Mesothelial cell of epicardium (in vitro differentiated cells): ENCODE data around the gene TBCD. TPM values are rescaled to one million over a fixed set of nuclear protein-coding genes. Genes with fewer than 3 reads are reported as not detected.
"Not testable (repeated sequence)": the region's sequence is repeated elsewhere in the genome, so short reads cannot be mapped to it uniquely, and the experiment has no call there.

ENCODE experiments used
- DNase-seq, 2 experiments: peaks; one replicate each; pipeline ENCODE4 v3.0.0; 2021; ENCODE audit warnings: low spot score in 2 of 2; ENCODE audit not compliant: unreplicated experiment in 2 of 2
- H3K27ac Mint-ChIP-seq: 2 replicates; pipeline ENCODE4 v1.8.0; 2021; ENCODE audit warnings: mixed read lengths
- H3K27me3 Mint-ChIP-seq: 2 replicates; pipeline ENCODE4 v1.8.0; 2021; ENCODE audit warnings: low read depth, mixed read lengths
- H3K36me3 Mint-ChIP-seq: 2 replicates; pipeline ENCODE4 v1.8.0; 2021; ENCODE audit warnings: mixed read lengths
- H3K4me1 Mint-ChIP-seq: 2 replicates; pipeline ENCODE4 v1.8.0; 2021; ENCODE audit warnings: mixed read lengths
- H3K4me3 Mint-ChIP-seq: 2 replicates; pipeline ENCODE4 v1.8.0; 2021; ENCODE audit warnings: mild to moderate bottlenecking, moderate library complexity, mixed read lengths
- H3K9me3 Mint-ChIP-seq: 2 replicates; pipeline ENCODE4 v1.8.0; 2021; ENCODE audit warnings: mixed read lengths
- total RNA-seq: library from RNA; stranded (reverse); gene quantifications from 3 replicates; pipeline ENCODE4 v1.2.1, GENCODE V29; 2021
- TF ChIP-seq, protein P1 (sequence below): fragments of 200-600 bp; sonication (generic); IDR thresholded peaks from one replicate; pipeline ENCODE4 v1.5.0; 2021; ENCODE audit warnings: antibody characterized with exemption; ENCODE audit not compliant: unreplicated experiment

TBCD gene
- total RNA-seq, 1 donor from 2014 or later, result 117 TPM

DNA sequence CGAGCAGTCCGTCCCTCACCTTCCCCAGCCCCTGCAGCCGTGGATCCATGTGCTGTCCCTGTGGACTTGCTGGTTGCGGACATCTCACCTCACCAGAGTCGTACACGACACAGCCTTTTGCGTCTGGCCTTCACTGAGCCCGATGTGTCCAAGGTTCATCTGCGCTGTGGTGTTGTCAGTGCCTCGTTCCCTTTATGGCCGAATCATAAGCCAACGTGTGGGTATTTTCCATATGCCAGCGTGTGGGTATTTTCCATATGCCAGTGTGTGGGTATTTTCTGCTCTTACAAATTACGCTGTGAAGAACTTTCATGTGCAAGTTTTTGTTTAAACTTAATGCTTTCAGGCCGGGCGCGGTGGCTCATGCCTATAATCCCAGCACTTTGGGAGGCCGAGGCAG is 31.6 kb downstream of the TBCD start:
- Mint-ChIP-seq H3K27ac (no peak overlapping the region), H3K27me3 (no peaks in the 10 kb centered on the region), H3K36me3 (peaks cover 2% of the 10 kb centered on the region), H3K9me3 (no peaks in the 10 kb centered on the region), H3K4me3 (no peak overlapping the region), H3K4me1 (peaks cover 5% of the 10 kb centered on the region)
- TF ChIP-seq, protein P1, sequence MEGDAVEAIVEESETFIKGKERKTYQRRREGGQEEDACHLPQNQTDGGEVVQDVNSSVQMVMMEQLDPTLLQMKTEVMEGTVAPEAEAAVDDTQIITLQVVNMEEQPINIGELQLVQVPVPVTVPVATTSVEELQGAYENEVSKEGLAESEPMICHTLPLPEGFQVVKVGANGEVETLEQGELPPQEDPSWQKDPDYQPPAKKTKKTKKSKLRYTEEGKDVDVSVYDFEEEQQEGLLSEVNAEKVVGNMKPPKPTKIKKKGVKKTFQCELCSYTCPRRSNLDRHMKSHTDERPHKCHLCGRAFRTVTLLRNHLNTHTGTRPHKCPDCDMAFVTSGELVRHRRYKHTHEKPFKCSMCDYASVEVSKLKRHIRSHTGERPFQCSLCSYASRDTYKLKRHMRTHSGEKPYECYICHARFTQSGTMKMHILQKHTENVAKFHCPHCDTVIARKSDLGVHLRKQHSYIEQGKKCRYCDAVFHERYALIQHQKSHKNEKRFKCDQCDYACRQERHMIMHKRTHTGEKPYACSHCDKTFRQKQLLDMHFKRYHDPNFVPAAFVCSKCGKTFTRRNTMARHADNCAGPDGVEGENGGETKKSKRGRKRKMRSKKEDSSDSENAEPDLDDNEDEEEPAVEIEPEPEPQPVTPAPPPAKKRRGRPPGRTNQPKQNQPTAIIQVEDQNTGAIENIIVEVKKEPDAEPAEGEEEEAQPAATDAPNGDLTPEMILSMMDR, result no peak
- no peak for DNase-seq

DNA sequence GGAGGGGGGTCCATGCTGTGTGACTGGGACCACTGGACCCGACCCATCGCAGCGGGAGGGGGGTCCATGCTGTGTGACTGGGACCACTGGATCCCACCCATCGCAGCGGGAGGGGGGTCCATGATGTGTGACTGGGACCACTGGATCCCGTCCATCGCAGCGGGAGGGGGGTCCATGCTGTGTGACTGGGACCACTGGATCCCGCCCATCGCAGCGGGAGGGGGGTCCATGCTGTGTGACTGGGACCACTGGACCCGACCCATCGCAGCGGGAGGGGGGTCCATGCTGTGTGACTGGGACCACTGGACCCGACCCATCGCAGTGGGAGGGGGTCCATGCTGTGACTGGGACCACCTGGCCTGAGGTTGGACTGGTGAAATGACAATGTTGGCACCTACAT is 33.7 kb downstream of the TBCD start:
- DNase-seq, H3K27me3 Mint-ChIP-seq, H3K36me3 Mint-ChIP-seq, H3K4me1 Mint-ChIP-seq, H3K4me3 Mint-ChIP-seq, H3K9me3 Mint-ChIP-seq, H3K27ac Mint-ChIP-seq: not testable (repeated sequence)

DNA sequence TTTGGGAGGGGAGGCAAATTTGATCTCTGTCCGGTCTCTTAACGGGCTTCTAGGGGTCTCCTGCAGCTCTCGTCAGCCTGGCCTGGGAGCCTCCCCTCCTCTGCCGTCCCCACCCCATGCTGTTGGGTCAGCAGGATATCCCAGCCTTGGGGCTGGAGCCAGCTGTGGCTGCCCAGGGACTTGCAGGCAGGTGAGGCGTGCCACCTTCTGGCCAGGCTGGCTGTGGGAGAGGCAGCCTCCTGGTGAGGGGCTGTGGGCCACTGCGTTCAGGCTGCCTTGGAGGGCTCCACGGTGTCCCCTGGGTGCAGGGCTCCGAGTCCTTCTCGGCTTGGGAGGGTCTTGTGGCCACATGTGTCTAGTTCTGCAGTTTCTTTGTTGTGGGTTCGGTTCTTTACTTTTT is 34.6 kb downstream of the TBCD start:
- TF ChIP-seq, protein P1, result no peak

DNA sequence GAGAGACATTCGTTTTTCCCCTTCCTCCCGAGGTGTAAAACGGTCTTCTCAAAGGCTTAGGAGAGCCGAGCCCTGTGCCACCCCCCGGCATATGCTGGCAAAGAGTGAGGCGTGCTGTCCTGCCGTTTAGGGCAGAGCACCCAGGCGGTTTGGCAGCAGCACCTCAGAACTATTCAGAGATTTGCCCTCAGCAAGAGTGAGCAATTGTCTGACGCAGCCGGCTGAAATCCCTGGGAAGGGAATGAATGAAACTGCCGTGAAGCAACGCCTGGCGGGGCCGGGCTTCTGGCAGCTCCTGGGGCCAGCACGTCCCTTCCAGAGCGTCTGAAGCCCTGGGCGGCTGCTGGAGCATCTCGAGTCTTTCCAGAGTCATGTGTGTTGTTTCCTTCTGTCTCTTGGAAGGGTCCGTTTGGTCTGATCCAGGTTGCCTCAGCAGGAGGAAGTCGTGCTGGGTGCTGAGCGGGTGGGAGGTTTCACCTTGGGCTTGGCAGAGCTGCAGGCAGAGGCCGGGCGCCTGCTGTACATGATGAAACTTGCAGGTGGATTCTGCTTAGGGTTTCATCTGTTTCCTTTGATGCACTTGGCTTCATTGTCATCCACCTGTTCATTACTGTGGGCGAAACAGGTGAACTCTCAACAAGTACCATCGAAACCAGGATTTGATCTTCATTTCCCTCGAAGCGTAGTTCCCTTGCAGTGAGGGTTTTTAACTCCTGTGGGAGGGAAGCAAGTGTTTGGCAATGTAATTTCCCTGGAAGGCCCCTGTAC is 35.4 kb downstream of the TBCD start:
- H3K27me3 Mint-ChIP-seq, result no peaks in the 10 kb centered on the region
- H3K4me1 Mint-ChIP-seq, result peaks cover 3% of the 10 kb centered on the region
- TF ChIP-seq, protein P1, result no peak
- no peak for DNase-seq
- no peak overlapping the region for H3K4me3 Mint-ChIP-seq
- H3K27ac Mint-ChIP-seq, result peak overlapping the region; percentile 76
- H3K36me3 Mint-ChIP-seq, result peaks cover 2% of the 10 kb centered on the region
- no peaks in the 10 kb centered on the region for H3K9me3 Mint-ChIP-seq

More for the DNA sequence above, 34.6 kb downstream of the TBCD start:
- Mint-ChIP-seq H3K4me3 (no peak overlapping the region), H3K27me3 (no peaks in the 10 kb centered on the region), H3K27ac (no peak overlapping the region), H3K4me1 (peaks cover 7% of the 10 kb centered on the region), H3K36me3 (peaks cover 2% of the 10 kb centered on the region), H3K9me3 (no peaks in the 10 kb centered on the region)
- no peak for DNase-seq

DNA sequence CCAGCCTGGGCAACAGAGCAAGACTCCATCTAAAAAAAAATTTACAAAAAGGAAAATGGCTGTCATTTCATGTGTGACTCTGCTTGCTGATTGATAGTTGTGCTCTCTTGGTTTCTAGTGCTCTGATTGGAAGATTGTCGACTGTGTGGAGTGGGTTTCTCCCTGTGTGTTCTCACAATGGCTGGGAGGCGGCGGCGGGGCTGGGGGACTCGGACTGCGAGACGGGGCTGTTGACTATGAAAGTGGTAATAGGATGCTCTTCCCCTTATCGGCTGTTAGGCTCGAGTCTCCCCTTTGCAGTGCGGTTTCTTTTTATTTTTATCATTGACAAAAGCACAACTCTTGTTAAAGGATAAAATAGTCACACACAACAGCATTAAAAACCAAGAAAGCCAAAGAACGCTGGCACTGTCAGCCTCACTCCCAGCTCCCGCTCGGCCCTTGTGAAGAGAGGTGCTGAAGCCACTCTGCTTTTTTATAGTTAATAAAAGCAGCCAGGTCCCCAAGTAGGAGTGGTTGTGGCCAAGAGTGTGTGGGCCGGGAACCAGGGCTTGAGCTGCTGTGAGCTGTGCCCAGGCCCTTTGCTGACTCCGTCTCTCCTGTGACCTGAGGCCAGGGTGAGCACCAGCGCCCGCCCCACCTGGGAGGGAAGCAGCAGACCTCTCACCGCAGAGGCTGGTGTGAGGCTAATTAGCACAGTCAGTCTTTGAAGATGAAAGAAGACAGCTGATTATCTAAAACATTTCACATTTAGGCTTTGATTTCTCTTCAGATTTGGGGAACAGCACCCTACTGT is 36.5 kb downstream of the TBCD start:
- Mint-ChIP-seq H3K27ac (peak overlapping the region; percentile 2), H3K4me1 (peaks cover 5% of the 10 kb centered on the region)

More for the DNA sequence above, 36.5 kb downstream of the TBCD start:
- no peak overlapping the region for H3K4me3 Mint-ChIP-seq
- no peaks in the 10 kb centered on the region for H3K27me3 Mint-ChIP-seq
- no peak for DNase-seq
- H3K36me3 Mint-ChIP-seq, result peaks cover 2% of the 10 kb centered on the region
- TF ChIP-seq, protein P1, result no peak
- H3K9me3 Mint-ChIP-seq, result no peaks in the 10 kb centered on the region
